Peyer's patch (tissue), 4 donors: ENCODE data around the gene AGAP1.

Experiments
- POLR2A ChIP-seq, 2 donors: fragments of 450-650 bp; IDR thresholded peaks; one replicate each; pipeline ENCODE4 v1.5.1; 2017; ENCODE audit warnings: antibody characterized with exemption in 2 of 2, mild to moderate bottlenecking in 2 of 2, moderate library complexity in 2 of 2
- TF ChIP-seq, protein P1 (sequence below), 6 experiments: fragments of 450-650 bp in 4 of 6; fragments of 200-600 bp in 2 of 6; sonication (generic) in 1 of 6; IDR thresholded peaks; one replicate each; pipeline ENCODE4 v1.5.1; 2017 to 2019; ENCODE audit warnings: antibody characterized with exemption in 6 of 6, mild to moderate bottlenecking in 3 of 6, moderate library complexity in 1 of 6

GRCh38 chr2:235672720-235673119 is 178.9 kb downstream of the AGAP1 start:
- TF ChIP-seq, protein P1, sequence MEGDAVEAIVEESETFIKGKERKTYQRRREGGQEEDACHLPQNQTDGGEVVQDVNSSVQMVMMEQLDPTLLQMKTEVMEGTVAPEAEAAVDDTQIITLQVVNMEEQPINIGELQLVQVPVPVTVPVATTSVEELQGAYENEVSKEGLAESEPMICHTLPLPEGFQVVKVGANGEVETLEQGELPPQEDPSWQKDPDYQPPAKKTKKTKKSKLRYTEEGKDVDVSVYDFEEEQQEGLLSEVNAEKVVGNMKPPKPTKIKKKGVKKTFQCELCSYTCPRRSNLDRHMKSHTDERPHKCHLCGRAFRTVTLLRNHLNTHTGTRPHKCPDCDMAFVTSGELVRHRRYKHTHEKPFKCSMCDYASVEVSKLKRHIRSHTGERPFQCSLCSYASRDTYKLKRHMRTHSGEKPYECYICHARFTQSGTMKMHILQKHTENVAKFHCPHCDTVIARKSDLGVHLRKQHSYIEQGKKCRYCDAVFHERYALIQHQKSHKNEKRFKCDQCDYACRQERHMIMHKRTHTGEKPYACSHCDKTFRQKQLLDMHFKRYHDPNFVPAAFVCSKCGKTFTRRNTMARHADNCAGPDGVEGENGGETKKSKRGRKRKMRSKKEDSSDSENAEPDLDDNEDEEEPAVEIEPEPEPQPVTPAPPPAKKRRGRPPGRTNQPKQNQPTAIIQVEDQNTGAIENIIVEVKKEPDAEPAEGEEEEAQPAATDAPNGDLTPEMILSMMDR (IDR thresholded peaks at IDR 0.05) = no peak
- TF ChIP-seq POLR2A (IDR thresholded peaks at IDR 0.05) = no peak
